Measurements from ENCODE around the gene SIL1.

DNA sequence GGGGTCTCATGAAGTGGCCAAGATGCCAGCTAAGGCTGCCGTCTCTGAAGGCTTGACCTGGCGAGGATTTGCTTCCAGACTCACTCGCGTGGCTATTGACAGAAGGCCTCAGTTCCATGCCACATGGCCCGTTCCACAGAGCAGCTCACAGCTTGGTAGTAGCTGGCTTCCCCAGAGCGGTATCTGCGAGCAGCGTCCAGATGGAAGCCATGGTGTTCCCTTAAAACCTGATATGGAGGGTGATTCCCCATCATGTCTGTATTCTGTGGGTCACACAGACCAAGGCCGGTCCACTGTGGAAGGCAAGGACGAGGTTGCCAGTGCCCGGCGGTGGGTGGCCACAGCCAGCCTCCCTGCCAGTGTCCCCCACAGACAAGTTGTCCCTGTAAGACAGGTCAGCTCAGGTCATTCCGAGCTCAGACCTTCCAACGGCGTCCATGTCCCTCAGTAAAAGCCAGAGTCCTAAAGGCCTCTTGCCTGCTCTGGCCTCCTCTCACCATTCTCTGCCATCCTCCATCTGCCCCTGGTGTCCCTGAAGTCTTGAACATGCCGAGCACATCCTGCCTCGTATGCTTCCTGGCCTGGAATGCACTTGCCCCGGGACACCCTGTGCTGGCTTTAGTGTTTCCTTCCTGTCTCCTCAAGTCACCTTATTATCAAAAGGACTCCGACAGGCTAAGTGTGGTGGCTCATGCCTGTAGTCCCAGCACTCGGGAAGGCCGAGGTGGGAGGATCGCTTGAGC is 261.8 kb downstream of the SIL1 start:
- no peak for TF ChIP-seq EZH2phosphoT487 (IDR thresholded peaks at IDR 0.05; ENCODE audit: borderline replicate concordance, low read length)
- TF ChIP-seq, protein P1, sequence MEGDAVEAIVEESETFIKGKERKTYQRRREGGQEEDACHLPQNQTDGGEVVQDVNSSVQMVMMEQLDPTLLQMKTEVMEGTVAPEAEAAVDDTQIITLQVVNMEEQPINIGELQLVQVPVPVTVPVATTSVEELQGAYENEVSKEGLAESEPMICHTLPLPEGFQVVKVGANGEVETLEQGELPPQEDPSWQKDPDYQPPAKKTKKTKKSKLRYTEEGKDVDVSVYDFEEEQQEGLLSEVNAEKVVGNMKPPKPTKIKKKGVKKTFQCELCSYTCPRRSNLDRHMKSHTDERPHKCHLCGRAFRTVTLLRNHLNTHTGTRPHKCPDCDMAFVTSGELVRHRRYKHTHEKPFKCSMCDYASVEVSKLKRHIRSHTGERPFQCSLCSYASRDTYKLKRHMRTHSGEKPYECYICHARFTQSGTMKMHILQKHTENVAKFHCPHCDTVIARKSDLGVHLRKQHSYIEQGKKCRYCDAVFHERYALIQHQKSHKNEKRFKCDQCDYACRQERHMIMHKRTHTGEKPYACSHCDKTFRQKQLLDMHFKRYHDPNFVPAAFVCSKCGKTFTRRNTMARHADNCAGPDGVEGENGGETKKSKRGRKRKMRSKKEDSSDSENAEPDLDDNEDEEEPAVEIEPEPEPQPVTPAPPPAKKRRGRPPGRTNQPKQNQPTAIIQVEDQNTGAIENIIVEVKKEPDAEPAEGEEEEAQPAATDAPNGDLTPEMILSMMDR (IDR thresholded peaks at IDR 0.05; ENCODE audit: low read depth, low read length, poor library complexity, severe bottlenecking) = no peak
